HuH-7.5 (cell line): ENCODE results near the gene RTN4RL1.

Experiments
- DNase-seq: peaks from one replicate; pipeline ENCODE4 v3.0.0; 2011; ENCODE audit warnings: low spot score

The RTN4RL1 gene

GRCh38 chr17:2059547-2060384, 34.6 kb upstream of the RTN4RL1 start:
- DNase-seq = no peak

GRCh38 chr17:2058586-2059546, 33.7 kb upstream of the RTN4RL1 start:
- peak; percentile 74 for DNase-seq

GRCh38 chr17:2057760-2058585, 32.8 kb upstream of the RTN4RL1 start:
- DNase-seq = no peak

GRCh38 chr17:2057175-2057759, 32.1 kb upstream of the RTN4RL1 start:
- no peak for DNase-seq

- peak; percentile 91 for DNase-seq
Measured at GRCh38 chr17:2056206-2057174, 31.4 kb upstream of the RTN4RL1 start.

GRCh38 chr17:2055292-2056205, 30.4 kb upstream of the RTN4RL1 start:
- no peak for DNase-seq

GRCh38 chr17:2054512-2055291, 29.6 kb upstream of the RTN4RL1 start, which contains the start of gene HIC1:
HIC1 (plus strand) TSS chr17:2055103; CDS start chr17:2056691, 1,588 bp downstream.
- DNase-seq = peak; percentile 91

- no peak for DNase-seq
Measured at GRCh38 chr17:2054262-2054511, 29.1 kb upstream of the RTN4RL1 start.

GRCh38 chr17:2053380-2054261, 28.5 kb upstream of the RTN4RL1 start:
- peak; percentile 67 for DNase-seq

GRCh38 chr17:2051933-2052559, 26.9 kb upstream of the RTN4RL1 start:
- DNase-seq = no peak

GRCh38 chr17:2051061-2051932, 26.2 kb upstream of the RTN4RL1 start:
- DNase-seq = no peak

- DNase-seq = no peak
Measured at GRCh38 chr17:2050300-2051060, 25.3 kb upstream of the RTN4RL1 start.

GRCh38 chr17:2049333-2050299, 24.5 kb upstream of the RTN4RL1 start:
- peak; percentile 63 for DNase-seq

GRCh38 chr17:2048805-2049204, 23.7 kb upstream of the RTN4RL1 start:
- DNase-seq = no peak
